AG10803 (cell line): Measurements from ENCODE around the gene WDR87.

Experiments used
- DNase-seq: peaks from one replicate; pipeline ENCODE4 v3.0.0; 2010; ENCODE audit warnings: low read depth
- H3K4me3 ChIP-seq: 2 replicates; pipeline ENCODE4 v1.5.1; 2011; ENCODE audit warnings: mild to moderate bottlenecking, low read length, control low read depth
- CTCF ChIP-seq: conservative IDR thresholded peaks from 2 replicates; pipeline ENCODE4 v1.5.1; 2011; ENCODE audit warnings: mild to moderate bottlenecking, low read length, control low read depth, inconsistent platforms

The WDR87 gene

DNA sequence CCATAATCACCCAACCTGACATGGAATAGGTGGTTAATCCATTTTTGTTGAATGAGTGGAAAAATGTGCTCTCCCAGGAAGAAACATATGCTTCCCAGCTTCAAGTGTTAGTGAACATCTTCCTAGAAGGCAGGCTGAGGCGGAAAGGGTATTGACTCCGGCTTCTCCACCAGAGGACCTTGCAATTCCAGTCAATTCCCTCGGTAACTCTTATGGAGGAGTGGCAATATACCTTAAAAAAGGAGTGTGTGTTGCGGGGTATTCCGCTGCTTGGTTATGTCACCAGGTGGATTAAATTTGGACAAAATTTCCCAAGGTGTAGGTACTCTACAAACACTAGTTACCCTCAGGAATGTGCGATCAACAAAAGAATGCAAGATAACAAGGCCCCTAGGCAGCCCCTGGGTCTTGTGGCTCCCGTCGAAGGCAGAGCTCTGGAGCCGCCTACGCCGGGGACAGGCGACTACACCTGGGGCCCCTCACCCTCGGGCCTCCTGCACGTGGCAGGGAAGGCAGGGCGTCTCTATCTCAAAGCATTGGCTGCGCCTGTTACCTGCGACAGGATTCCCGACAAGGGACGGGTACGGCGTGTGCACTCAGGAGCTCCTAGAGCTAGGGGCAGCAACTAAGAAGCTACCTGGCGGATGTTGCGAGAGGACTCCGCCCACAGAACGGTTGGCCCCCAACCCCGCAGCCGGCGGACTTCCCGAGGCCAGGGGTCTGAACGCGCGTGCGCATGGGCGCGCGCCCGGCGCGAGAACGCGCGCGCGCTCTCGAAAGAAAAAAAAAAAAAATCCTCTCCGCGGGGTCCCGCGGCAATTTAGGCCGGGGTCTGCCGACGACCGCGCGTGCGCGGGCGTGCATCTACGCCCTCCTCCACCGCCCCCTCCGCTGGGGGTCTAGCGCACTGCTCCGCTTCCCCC is at the start of gene WDR87:
WDR87 (minus strand) TSS at position 649 of the 923 bp plus-strand sequence. CDS start 8,355 bp downstream, outside the sequence.
- peak within 1 kb of the TSS; percentile 98 for H3K4me3 ChIP-seq
- peak; percentile 14 for TF ChIP-seq CTCF
- DNase-seq = peak; percentile 6

DNA sequence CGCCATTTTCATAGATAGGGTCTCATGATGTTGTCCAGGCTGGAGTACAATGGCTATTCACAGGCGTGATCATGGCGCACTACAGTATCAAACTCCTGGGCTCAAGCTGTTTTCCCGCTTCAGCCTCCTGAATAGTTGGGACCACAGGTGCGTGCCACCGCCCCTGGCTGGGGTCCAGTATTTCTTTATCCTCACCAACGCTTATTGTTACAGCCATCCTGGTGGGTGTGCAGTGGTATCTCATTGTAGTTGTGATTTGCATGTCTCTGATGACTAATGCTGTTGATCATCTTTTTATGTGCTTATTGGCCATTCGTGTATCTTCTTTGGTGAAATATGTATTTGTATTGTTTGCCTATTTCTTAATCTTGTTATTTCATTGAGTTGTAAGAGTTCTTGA is 49.6 kb upstream of the WDR87 start:
- H3K4me3 ChIP-seq = no peak overlapping the region
- DNase-seq = no peak
- TF ChIP-seq CTCF = no peak

DNA sequence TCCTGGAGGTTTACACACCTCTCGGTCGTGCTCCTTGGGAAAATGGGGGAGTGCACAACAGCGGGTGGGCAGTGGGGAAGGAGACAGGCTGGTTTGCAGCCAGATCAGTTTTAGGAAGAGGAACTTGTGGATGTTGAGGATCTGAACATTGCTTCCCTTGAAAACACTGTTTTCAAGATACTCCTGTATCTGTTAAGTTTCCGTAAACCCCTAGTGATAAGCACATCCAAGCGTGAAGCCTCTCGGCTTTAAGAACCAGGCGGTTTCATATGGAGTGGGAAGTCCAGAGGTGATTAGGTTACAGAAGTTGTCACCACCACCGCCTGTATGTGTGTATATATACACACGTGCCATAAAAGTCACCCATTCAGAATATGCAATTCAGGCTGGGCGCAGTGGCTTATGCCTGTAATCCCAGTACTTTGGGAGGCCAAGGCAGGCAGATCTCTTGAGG is 48.1 kb upstream of the WDR87 start:
- DNase-seq = no peak
- H3K4me3 ChIP-seq = no peak overlapping the region
- no peak for TF ChIP-seq CTCF

DNA sequence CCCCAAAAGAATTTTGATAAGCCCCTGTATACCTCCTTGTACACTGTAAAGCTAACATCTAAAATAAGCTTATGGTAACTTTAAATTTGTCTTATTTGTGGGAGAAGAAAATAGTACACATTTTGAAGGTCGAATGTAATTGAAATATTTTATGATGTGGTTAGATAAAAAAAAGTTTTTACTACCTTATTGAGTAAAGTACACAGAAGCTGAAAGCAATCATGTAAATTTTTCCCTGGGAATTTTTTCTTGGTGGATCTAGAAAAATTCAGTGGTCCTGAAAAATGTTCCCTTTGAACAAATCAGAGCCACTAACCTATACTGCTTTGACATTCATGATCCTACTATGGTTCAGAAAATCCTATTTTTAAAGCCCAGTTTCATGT is 47.5 kb upstream of the WDR87 start:
- TF ChIP-seq CTCF = no peak
- DNase-seq = no peak
- no peak overlapping the region for H3K4me3 ChIP-seq

GRCh38 chr19:37953171-37953917 is 47.0 kb upstream of the WDR87 start:
- peak; percentile 33 for DNase-seq
- no peak for TF ChIP-seq CTCF
- H3K4me3 ChIP-seq = no peak overlapping the region

- no peak for TF ChIP-seq CTCF
- DNase-seq = no peak
- H3K4me3 ChIP-seq = no peak overlapping the region
These were observed 45.4 kb upstream of the WDR87 start for GRCh38 chr19:37951816-37952210.
